Activated T-cell treated with anti-CD3 and anti-CD28 coated beads, Interleukin-2, amount 50 U/mL, for 72 hours (primary cell): Measurements from ENCODE around the gene KIAA2012. TPM values are rescaled to one million over a fixed set of nuclear protein-coding genes. Genes with fewer than 3 reads are reported as not detected.

Source experiments
- ATAC-seq, 2 donors: fragments of 150-1000 bp; cut with Tn5 transposase; replicated peaks in 1 of 2; 2 replicates each; pipeline ENCODE4 v1.10.0; 2021; ENCODE audit warnings: moderate library complexity in 2 of 2, mild to moderate bottlenecking in 1 of 2
- DNase-seq, 2 donors: peaks; one replicate each; pipeline ENCODE4 v3.0.0; 2021 to 2022; ENCODE audit warnings: mixed read lengths in 1 of 2
- H3K27ac Mint-ChIP-seq: one replicate; pipeline ENCODE4 v1.8.0; 2022; ENCODE audit warnings: mild to moderate bottlenecking, moderate library complexity, mixed read lengths
- H3K27me3 Mint-ChIP-seq: one replicate; pipeline ENCODE4 v1.8.0; 2022; ENCODE audit warnings: low read depth, mixed read lengths
- H3K36me3 Mint-ChIP-seq, 2 donors: one replicate each; pipeline ENCODE4 v1.8.0; 2022; ENCODE audit warnings: mixed read lengths in 2 of 2, mild to moderate bottlenecking in 1 of 2; ENCODE audit not compliant: insufficient read depth in 2 of 2
- H3K4me1 Mint-ChIP-seq: one replicate; pipeline ENCODE4 v1.8.0; 2022; ENCODE audit warnings: low read depth, mixed read lengths
- H3K4me3 Mint-ChIP-seq, 2 donors: one replicate each; pipeline ENCODE4 v1.8.0; 2022; ENCODE audit warnings: mild to moderate bottlenecking in 2 of 2, mixed read lengths in 2 of 2, moderate library complexity in 2 of 2
- H3K9me3 Mint-ChIP-seq, 2 donors: one replicate each; pipeline ENCODE4 v1.8.0; 2022; ENCODE audit warnings: mixed read lengths in 2 of 2
- total RNA-seq, 2 donors: library from RNA; stranded (reverse); gene quantifications; one replicate each; pipeline ENCODE4 v1.2.3, GENCODE V29; 2022

KIAA2012 gene
- total RNA-seq, 2 donors from 2014 or later: not detected

DNA sequence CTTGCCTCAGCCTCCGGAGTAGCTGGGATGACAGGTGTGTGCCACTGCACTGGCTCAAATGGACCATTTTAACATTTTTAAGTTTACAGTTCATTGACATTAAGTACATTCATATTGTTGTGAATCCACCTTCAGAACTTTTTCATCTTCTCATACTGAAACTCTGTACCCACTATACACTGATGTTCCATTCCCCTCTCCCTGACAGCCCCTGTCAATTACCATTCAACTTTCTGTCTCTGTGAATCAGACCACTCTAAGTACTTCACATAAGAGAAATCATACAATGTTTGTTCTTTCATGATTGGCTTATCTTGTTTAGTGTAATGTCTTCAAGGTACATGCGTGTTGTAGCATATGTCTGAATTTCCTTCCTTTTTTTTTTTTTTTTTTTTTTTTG, 1.9 kb upstream of the KIAA2012 start:
- Mint-ChIP-seq H3K27ac (no peak overlapping the region), H3K4me1 (no peaks in the 10 kb centered on the region), H3K27me3 (no peaks in the 10 kb centered on the region), H3K36me3 (no peaks in the 10 kb centered on the region), H3K4me3 (no peak overlapping the region), H3K9me3 (no peaks in the 10 kb centered on the region)
- DNase-seq: no peak
- peak; percentile 50 to 63 for ATAC-seq

DNA sequence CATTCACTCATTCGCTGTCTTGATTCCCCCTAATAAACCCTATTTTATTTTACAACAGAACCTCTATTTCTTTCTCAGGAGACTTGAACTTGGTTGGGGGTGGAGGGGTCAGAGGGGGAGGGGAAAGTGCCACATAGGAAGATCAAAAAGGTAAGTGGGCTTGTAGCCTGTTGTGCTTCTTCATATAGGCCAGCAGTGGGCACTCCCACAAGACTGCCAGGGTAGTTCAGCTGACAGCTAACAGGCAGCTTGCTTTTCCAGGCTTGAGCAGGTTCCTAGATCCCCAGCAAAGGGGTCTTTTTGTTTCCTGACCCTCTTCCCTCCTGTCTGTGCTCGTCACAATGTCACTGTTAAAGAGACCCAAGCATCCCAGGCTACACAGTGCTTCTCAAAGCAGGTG, 829 bp upstream of the KIAA2012 start:
- DNase-seq (no peak), ATAC-seq (no peak)
- Mint-ChIP-seq H3K27ac (no peak overlapping the region), H3K4me1 (no peaks in the 10 kb centered on the region), H3K36me3 (no peaks in the 10 kb centered on the region), H3K4me3 (no peak overlapping the region), H3K27me3 (peaks cover 3% of the 10 kb centered on the region), H3K9me3 (no peaks in the 10 kb centered on the region)

GRCh38 chr2:202074324-202074723, 1.3 kb downstream of the KIAA2012 start:
- no peaks in the 10 kb centered on the region for H3K9me3 Mint-ChIP-seq
- no peaks in the 10 kb centered on the region for H3K36me3 Mint-ChIP-seq
- no peak for ATAC-seq
- H3K4me3 Mint-ChIP-seq: no peak overlapping the region
- no peaks in the 10 kb centered on the region for H3K4me1 Mint-ChIP-seq
- no peak overlapping the region for H3K27ac Mint-ChIP-seq
- DNase-seq: no peak
- peaks cover 6% of the 10 kb centered on the region for H3K27me3 Mint-ChIP-seq

DNA sequence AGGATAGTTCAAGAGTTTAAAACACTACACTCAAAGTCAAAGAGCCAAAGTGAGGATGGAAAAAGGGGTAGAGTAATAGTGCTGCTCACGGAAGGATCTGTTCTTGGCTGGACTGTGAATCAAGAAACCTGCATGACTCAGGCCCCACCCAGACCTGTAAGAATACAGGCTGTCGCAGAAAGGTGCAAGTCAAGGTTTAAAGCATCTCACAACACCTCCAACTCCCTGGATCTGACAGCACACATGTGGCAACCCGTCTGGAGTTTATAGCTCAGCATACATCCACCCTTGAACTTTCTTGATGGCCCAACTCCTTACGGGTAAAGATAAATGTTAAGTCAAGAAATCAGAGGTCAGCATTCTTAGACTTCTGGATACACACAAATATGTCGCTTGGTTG, 6.3 kb downstream of the KIAA2012 start:
- H3K9me3 Mint-ChIP-seq: peaks cover 0 to 3% of the 10 kb centered on the region in 2 donors
- H3K27me3 Mint-ChIP-seq: peaks cover 12% of the 10 kb centered on the region
- no peaks in the 10 kb centered on the region for H3K36me3 Mint-ChIP-seq

DNA sequence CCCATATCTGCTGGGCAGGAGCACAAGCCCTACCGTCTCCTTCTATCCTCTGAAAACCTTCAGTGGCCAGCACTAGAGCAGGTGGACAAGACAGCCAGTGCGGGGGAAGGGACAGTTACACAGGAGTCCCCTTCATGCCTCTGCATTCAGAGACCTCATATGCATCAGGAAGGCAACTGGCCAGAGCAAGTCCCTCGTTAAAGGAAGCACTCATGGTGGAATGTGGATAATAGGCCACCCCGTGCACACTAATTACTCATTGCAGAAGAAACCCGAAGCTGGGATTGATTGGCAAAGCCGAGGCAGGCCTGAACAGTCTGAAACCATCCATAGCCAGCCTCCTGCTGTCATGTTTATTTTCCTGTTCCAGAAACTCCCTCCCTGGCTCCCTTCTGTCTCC, 11.2 kb downstream of the KIAA2012 start:
- no peaks in the 10 kb centered on the region for H3K4me1 Mint-ChIP-seq
- H3K27me3 Mint-ChIP-seq: peaks cover 6% of the 10 kb centered on the region
- H3K36me3 Mint-ChIP-seq: no peaks in the 10 kb centered on the region
- H3K27ac Mint-ChIP-seq: no peak overlapping the region
- H3K4me3 Mint-ChIP-seq: no peak overlapping the region
- ATAC-seq (no peak), DNase-seq (no peak)
- peaks cover 0 to 3% of the 10 kb centered on the region in 2 donors for H3K9me3 Mint-ChIP-seq

More for the DNA sequence above, 6.3 kb downstream of the KIAA2012 start:
- Mint-ChIP-seq H3K4me3 (no peak overlapping the region), H3K27ac (no peak overlapping the region), H3K4me1 (no peaks in the 10 kb centered on the region)
- DNase-seq (no peak), ATAC-seq (no peak)

- Mint-ChIP-seq H3K27me3 (peaks cover 13% of the 10 kb centered on the region), H3K27ac (no peak overlapping the region), H3K4me3 (no peak overlapping the region), H3K4me1 (no peaks in the 10 kb centered on the region), H3K36me3 (no peaks in the 10 kb centered on the region), H3K9me3 (peaks cover 0 to 3% of the 10 kb centered on the region in 2 donors)
- ATAC-seq: no peak
- DNase-seq: no peak
Observed at GRCh38 chr2:202088777-202089176, 15.7 kb downstream of the KIAA2012 start.

DNA sequence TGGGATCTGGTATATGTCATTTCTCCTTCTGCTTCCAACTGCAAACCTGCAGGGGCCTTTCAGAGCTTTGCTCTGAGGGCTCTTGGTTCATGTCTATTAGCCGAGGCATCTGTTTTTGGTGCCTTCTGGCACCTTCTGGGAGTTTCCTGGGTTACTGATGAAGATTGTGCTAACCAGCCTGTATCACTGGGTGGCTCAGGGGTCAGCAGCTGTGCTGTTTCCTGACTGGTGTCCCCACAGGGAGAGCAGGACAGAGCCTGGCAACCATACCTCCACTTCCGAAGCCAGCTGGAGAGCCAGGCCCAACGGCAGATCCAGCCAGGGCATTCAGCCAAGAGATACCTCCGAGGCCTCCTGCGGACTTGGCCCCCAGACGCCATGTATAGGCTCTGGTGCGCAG, 17.5 kb downstream of the KIAA2012 start:
- DNase-seq (no peak), ATAC-seq (no peak)
- Mint-ChIP-seq H3K4me1 (no peaks in the 10 kb centered on the region), H3K9me3 (peaks cover 0 to 3% of the 10 kb centered on the region in 2 donors), H3K27ac (no peak overlapping the region), H3K36me3 (no peaks in the 10 kb centered on the region), H3K4me3 (no peak overlapping the region), H3K27me3 (peaks cover 14% of the 10 kb centered on the region)

DNA sequence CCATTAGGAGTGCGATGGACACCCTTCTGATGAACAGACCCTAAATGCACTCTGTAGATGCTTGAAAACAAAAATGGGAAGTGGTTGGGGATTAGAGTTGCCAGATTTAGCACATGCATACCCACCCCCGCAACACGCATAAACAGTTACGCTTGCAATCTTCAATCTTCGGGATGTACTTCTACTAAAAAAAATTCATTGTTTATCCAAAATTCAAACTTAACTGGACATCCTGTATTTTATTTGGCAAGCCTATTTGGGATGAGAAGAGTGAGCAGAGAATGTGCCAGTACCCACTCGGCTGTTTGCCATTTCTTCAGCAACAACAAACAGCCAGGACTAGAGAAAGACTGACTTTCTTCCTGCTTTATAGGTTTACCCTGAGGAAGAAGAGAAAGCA, 18.4 kb downstream of the KIAA2012 start:
- Mint-ChIP-seq H3K4me3 (no peak overlapping the region), H3K27me3 (peaks cover 14% of the 10 kb centered on the region), H3K4me1 (no peaks in the 10 kb centered on the region), H3K9me3 (peaks cover 0 to 3% of the 10 kb centered on the region in 2 donors), H3K36me3 (no peaks in the 10 kb centered on the region), H3K27ac (peak overlapping the region; percentile 18)
- no peak for ATAC-seq
- DNase-seq: no peak

DNA sequence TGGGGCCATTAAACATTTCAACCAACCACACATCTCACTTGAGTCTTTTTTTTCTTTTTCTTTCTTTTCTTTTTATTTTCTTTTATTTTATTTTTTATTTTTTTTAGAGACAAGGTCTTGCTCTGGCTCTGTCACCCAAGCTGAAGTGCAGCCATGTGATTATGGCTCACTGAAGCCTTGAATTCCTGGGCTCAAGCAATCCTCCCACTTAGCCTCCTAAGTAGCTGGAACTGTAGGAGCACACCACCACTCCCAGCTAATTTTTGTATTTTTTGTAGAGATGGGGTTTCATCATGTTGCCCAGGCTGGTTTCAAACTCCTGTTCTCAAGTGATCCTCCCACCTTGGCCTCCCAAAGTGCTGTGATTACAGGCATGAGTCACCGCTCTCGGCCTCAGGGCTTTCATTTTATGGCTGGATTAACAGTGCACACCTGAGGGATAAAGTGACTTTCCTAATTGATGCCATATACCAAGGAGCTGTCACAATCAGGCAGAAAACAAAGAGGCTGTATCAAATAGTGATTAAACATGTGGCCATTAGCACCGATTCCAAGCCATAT, 21.5 kb downstream of the KIAA2012 start:
- Mint-ChIP-seq H3K27me3 (peaks cover 16% of the 10 kb centered on the region), H3K9me3 (peaks cover 0 to 3% of the 10 kb centered on the region in 2 donors), H3K27ac (no peak overlapping the region), H3K36me3 (no peaks in the 10 kb centered on the region), H3K4me3 (no peak overlapping the region), H3K4me1 (no peaks in the 10 kb centered on the region)
- DNase-seq (no peak), ATAC-seq (no peak)

DNA sequence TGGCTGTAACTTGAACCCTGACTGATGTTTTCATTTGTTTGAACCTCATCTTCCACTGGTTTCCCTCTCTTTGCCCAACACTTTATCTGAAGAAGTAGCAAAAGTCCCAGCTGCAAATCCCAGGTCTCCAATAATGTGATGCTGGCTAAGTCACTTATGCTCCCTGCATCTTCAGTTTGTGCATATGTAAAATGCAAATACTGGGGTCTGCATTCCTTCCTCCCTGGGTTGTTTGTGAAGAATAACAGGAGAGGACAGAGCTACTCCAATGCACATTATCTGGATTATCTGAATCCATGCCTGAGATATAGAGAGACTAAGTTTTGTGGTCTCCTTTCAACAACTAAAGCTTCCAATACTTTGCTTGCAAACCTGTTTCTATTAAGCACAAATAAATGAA, 22.2 kb downstream of the KIAA2012 start:
- H3K4me1 Mint-ChIP-seq: no peaks in the 10 kb centered on the region
- ATAC-seq: no peak
- peaks cover 0 to 3% of the 10 kb centered on the region in 2 donors for H3K9me3 Mint-ChIP-seq

DNA sequence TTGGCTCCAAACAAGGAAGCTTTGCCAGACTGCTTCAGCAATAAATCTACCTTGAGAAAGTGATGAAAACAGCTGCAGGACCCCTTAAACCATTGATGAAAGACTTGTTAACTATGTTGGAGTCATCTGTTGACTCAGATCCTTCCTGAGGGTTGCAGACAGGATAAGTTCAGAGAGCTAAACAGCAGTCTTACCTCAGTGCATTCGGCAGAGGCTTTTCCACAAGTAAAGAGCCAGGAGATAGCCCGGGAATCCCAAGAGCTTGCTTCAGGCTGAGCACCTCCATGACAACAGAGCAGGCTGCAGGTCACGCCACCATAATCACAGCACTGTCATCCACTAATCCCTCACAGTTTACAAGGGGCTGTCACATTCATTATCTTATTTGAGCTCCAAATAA, 23.7 kb downstream of the KIAA2012 start:
- H3K27ac Mint-ChIP-seq: no peak overlapping the region
- H3K36me3 Mint-ChIP-seq: no peaks in the 10 kb centered on the region
- H3K4me1 Mint-ChIP-seq: no peaks in the 10 kb centered on the region
- no peak overlapping the region for H3K4me3 Mint-ChIP-seq
- ATAC-seq (no peak), DNase-seq (no peak)
- peaks cover 0 to 3% of the 10 kb centered on the region in 2 donors for H3K9me3 Mint-ChIP-seq
- peaks cover 13% of the 10 kb centered on the region for H3K27me3 Mint-ChIP-seq

More for the DNA sequence above, 22.2 kb downstream of the KIAA2012 start:
- Mint-ChIP-seq H3K36me3 (no peaks in the 10 kb centered on the region), H3K27ac (no peak overlapping the region), H3K4me3 (no peak overlapping the region), H3K27me3 (peaks cover 21% of the 10 kb centered on the region)
- no peak for DNase-seq

DNA sequence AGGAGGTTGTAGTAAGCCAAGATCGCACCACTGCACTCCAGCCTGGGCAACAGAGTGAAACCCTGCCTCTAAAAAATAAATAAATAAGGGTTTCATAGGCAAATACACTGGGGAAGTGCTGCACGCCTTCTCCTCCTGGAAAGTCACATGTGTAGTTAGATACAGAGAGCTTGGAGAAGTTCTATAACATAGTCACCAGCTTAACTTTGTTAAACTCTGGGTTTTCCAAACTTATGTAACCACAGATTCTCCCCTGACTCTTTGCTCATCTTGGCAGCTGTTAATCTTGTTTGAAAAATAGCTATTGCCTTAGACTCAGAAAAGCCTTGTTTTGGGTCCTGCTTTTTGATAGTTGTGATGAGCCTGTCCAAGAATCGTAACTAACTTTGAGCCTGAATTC, 25.2 kb downstream of the KIAA2012 start:
- no peak for DNase-seq
- H3K36me3 Mint-ChIP-seq: no peaks in the 10 kb centered on the region
- ATAC-seq: no peak
- H3K4me3 Mint-ChIP-seq: no peak overlapping the region
- H3K27ac Mint-ChIP-seq: no peak overlapping the region
- H3K4me1 Mint-ChIP-seq: no peaks in the 10 kb centered on the region
- peaks cover 13% of the 10 kb centered on the region for H3K27me3 Mint-ChIP-seq
- H3K9me3 Mint-ChIP-seq: peaks cover 0 to 3% of the 10 kb centered on the region in 2 donors

- ATAC-seq: no peak
- Mint-ChIP-seq H3K4me1 (no peaks in the 10 kb centered on the region), H3K27ac (no peak overlapping the region)
Observed at GRCh38 chr2:202099515-202099914, 26.5 kb downstream of the KIAA2012 start.

GRCh38 chr2:202100176-202100575, 27.1 kb downstream of the KIAA2012 start:
- H3K4me1 Mint-ChIP-seq: no peaks in the 10 kb centered on the region
- DNase-seq: no peak
- no peak overlapping the region for H3K27ac Mint-ChIP-seq
- H3K4me3 Mint-ChIP-seq: no peak overlapping the region
- no peaks in the 10 kb centered on the region for H3K9me3 Mint-ChIP-seq
- no peak for ATAC-seq
- no peaks in the 10 kb centered on the region for H3K36me3 Mint-ChIP-seq
- peaks cover 19% of the 10 kb centered on the region for H3K27me3 Mint-ChIP-seq

More at GRCh38 chr2:202099515-202099914, 26.5 kb downstream of the KIAA2012 start:
- Mint-ChIP-seq H3K36me3 (no peaks in the 10 kb centered on the region), H3K27me3 (peaks cover 12% of the 10 kb centered on the region), H3K4me3 (no peak overlapping the region), H3K9me3 (no peaks in the 10 kb centered on the region)
- DNase-seq: no peak
